Lower leg skin (tissue), 4 donors: ENCODE results near the gene POU6F2. TPM values are rescaled to one million over a fixed set of nuclear protein-coding genes. Genes with fewer than 3 reads are reported as not detected.
"Not testable (repeated sequence)": the region's sequence is repeated elsewhere in the genome, so short reads cannot be mapped to it uniquely, and the experiment has no call there.

Experiments
- DNase-seq, 2 donors: peaks; one replicate each; pipeline ENCODE4 v3.0.0-alpha.2; 2019; ENCODE audit warnings: low spot score in 2 of 2
- H3K4me3 ChIP-seq: fragments of 200-600 bp; sonication (generic); 2 replicates; pipeline ENCODE4 v1.5.1; 2017; ENCODE audit warnings: mild to moderate bottlenecking, low read depth; ENCODE audit not compliant: poor library complexity, severe bottlenecking
- CTCF ChIP-seq, 3 donors: fragments of 450-650 bp; IDR thresholded peaks; one replicate each; pipeline ENCODE4 v1.5.1; 2016; ENCODE audit warnings: antibody characterized with exemption in 3 of 3, mild to moderate bottlenecking in 3 of 3, moderate library complexity in 2 of 3
- POLR2A ChIP-seq, 2 donors: fragments of 450-650 bp; IDR thresholded peaks; one replicate each; pipeline ENCODE4 v1.6.1; 2016 to 2017; ENCODE audit warnings: antibody characterized with exemption in 2 of 2, mild to moderate bottlenecking in 1 of 2, moderate library complexity in 1 of 2
- whole genome bisulfite sequencing, 2 donors: methylation state at CpG; one replicate each; pipeline ENCODE4 v1.1.5; 2018; 5-methylcytosine and 5-hydroxymethylcytosine counted together
- intact Hi-C: fragments of 100-400 bp; cut with DNase I; formaldehyde crosslinking; loops from one replicate; pipeline ENCODE4 v1.15.0; 2023; ENCODE audit warnings: low total_unique reads
- total RNA-seq, 4 donors: library from RNA; depleted of rRNA; stranded (reverse); fragments of >200 nt; gene quantifications; one replicate each; pipeline ENCODE4 v1.1.0, GENCODE V29; 2016

Gene POU6F2
- total RNA-seq, 4 donors from 2014 or later: 0.36 TPM; not detected in 3

- DNase-seq: no peak
- intact Hi-C loops: no loop called here
- TF ChIP-seq POLR2A (IDR thresholded peaks at IDR 0.05) (no peak), CTCF (IDR thresholded peaks at IDR 0.05) (no peak)
- no peak overlapping the region for H3K4me3 ChIP-seq
- WGBS, 2 donors: 72% methylated on average over 9 of the region's 9 CpGs
Measured at GRCh38 chr7:39375047-39375873, 397.6 kb downstream of the POU6F2 start.

- TF ChIP-seq POLR2A (IDR thresholded peaks at IDR 0.05): no peak
- no peak for TF ChIP-seq CTCF (IDR thresholded peaks at IDR 0.05)
- intact Hi-C loops: no loop called here
- no peak overlapping the region for H3K4me3 ChIP-seq
- DNase-seq: no peak
Measured at GRCh38 chr7:39375874-39376190, 398.1 kb downstream of the POU6F2 start.

GRCh38 chr7:39376881-39377280, 399.2 kb downstream of the POU6F2 start:
- WGBS, 2 donors: 96% methylated on average over 5 of the region's 5 CpGs
- H3K4me3 ChIP-seq, DNase-seq, intact Hi-C loops: not testable (repeated sequence)

- WGBS, 2 donors: 47 to 60% methylated on average over 5 of the region's 5 CpGs
- TF ChIP-seq POLR2A (IDR thresholded peaks at IDR 0.05) (no peak), CTCF (IDR thresholded peaks at IDR 0.05) (no peak)
- intact Hi-C loops: no loop called here
Measured at GRCh38 chr7:39379416-39379815, 401.7 kb downstream of the POU6F2 start.

GRCh38 chr7:39383136-39383535, 405.4 kb downstream of the POU6F2 start:
- intact Hi-C loops: no loop called here
- 62 to 65% methylated on average over 1 of the region's 1 CpG for WGBS, 2 donors
- no peak overlapping the region for H3K4me3 ChIP-seq
- TF ChIP-seq CTCF (IDR thresholded peaks at IDR 0.05) (no peak), POLR2A (IDR thresholded peaks at IDR 0.05) (no peak)
- no peak for DNase-seq

More at GRCh38 chr7:39379416-39379815, 401.7 kb downstream of the POU6F2 start:
- H3K4me3 ChIP-seq: no peak overlapping the region
- DNase-seq: no peak

- DNase-seq: no peak
- intact Hi-C loops: no loop called here
- TF ChIP-seq CTCF (IDR thresholded peaks at IDR 0.05): no peak
- TF ChIP-seq POLR2A (IDR thresholded peaks at IDR 0.05): no peak
- 86% methylated on average over 2 of the region's 2 CpGs for WGBS, 2 donors
- H3K4me3 ChIP-seq: no peak overlapping the region
Measured at GRCh38 chr7:39384386-39384785, 406.7 kb downstream of the POU6F2 start.
